ENCODE measurements around the gene CD59. TPM values are rescaled to one million over a fixed set of nuclear protein-coding genes. Genes with fewer than 3 reads are reported as not detected.

The CD59 gene
- total and polyA plus RNA-seq, 2 of the 13 experiments (the other 11 are each of a cell fraction or from before 2014, with no cell fraction given) = 127 to 289 TPM

GRCh38 chr11:33736148-33736812, at the start of gene CD59 (continued):
- TF ChIP-seq ZBTB43 (CRISPR knock-in tag; conservative IDR thresholded peaks at IDR 0.05) (0 out of 2 replicates have a peak, but pooled peaks have one; percentile 21), SP4 (CRISPR knock-in tag; IDR thresholded peaks at IDR 0.05) (peak; percentile 52; the same call in 1 of the 2 replicates), MYC (CRISPR knock-in tag; IDR thresholded peaks at IDR 0.05; ENCODE audit: borderline replicate concordance) (peak; percentile 62; the same call in 1 of the 2 replicates), MEIS2 (CRISPR knock-in tag; IDR thresholded peaks at IDR 0.05) (peak; percentile 33; the same call in 1 of the 2 replicates), TGIF2 (CRISPR knock-in tag; IDR thresholded peaks at IDR 0.05) (0 out of 2 replicates have a peak, but pooled peaks have one; percentile 63), DDIT3 (CRISPR knock-in tag; IDR thresholded peaks at IDR 0.05) (no peak), ZNF776 (CRISPR knock-in tag; IDR thresholded peaks at IDR 0.05) (peak; percentile 38; the same call in 1 of the 2 replicates), FOXC1 (CRISPR knock-in tag; IDR thresholded peaks at IDR 0.05; ENCODE audit: borderline replicate concordance) (peak; percentile 62), ZNF879 (CRISPR knock-in tag; IDR thresholded peaks at IDR 0.05) (0 out of 2 replicates have a peak, but pooled peaks have one; percentile 61), ZSCAN25 (CRISPR knock-in tag; IDR thresholded peaks at IDR 0.05) (peak; percentile 20; the same call in 1 of the 2 replicates), ZNF556 (CRISPR knock-in tag; IDR thresholded peaks at IDR 0.05; ENCODE audit: borderline replicate concordance) (no peak), ZNF558 (CRISPR knock-in tag; IDR thresholded peaks at IDR 0.05; ENCODE audit: borderline replicate concordance) (peak; percentile 19; the same call in 1 of the 2 replicates), MED1 (CRISPR knock-in tag; IDR thresholded peaks at IDR 0.05) (peak; percentile 45; the same call in 1 of the 2 replicates), HMGXB4 (CRISPR knock-in tag; IDR thresholded peaks at IDR 0.05; ENCODE audit: borderline replicate concordance in 1 of 2, low read depth in 1 of 2) (peak; percentile 51 to 53; a peak in 3 of 4 replicates), MYPOP (CRISPR knock-in tag; IDR thresholded peaks at IDR 0.05) (0 out of 2 replicates have a peak, but pooled peaks have one; percentile 46), SATB2 (CRISPR knock-in tag; IDR thresholded peaks at IDR 0.05) (0 out of 2 replicates have a peak, but pooled peaks have one; percentile 29), MXD4 (CRISPR knock-in tag; IDR thresholded peaks at IDR 0.05) (0 out of 2 replicates have a peak, but pooled peaks have one; percentile 1), ZNF766 (CRISPR knock-in tag; IDR thresholded peaks at IDR 0.05; ENCODE audit: borderline replicate concordance) (0 out of 2 replicates have a peak, but pooled peaks have one; percentile 27), CTCF (CRISPR knock-in tag; IDR thresholded peaks at IDR 0.05) (peak; percentile 18; the same call in 1 of the 2 replicates), IRX3 (CRISPR knock-in tag; IDR thresholded peaks at IDR 0.05; ENCODE audit: borderline replicate concordance, low read depth) (0 out of 2 replicates have a peak, but pooled peaks have one; percentile 45), ZNF230 (CRISPR knock-in tag; IDR thresholded peaks at IDR 0.05) (no peak), ZEB1 (IDR thresholded peaks at IDR 0.05; ENCODE audit: insufficient replicate concordance, low read depth) (peak; percentile 44)

Measured in HepG2 (cell line).